Heart left ventricle (tissue), 13 donors: ENCODE measurements around the gene ALPL.

Experiments used
- POLR2A ChIP-seq, 2 donors: fragments of 450-650 bp; IDR thresholded peaks; one replicate each; pipeline ENCODE4 v1.6.1; 2017; ENCODE audit warnings: antibody characterized with exemption in 2 of 2, mild to moderate bottlenecking in 2 of 2, moderate library complexity in 2 of 2
- TF ChIP-seq, protein P1 (sequence below), 12 donors: fragments of 200-600 bp; sonication (generic) in 4 of 12; IDR thresholded peaks; one replicate each; pipeline versions ENCODE4 v1.5.0 to v1.8.0; 2018 to 2022; ENCODE audit warnings: antibody characterized with exemption in 12 of 12, mild to moderate bottlenecking in 5 of 12
- donor health status: ischemic (EF 13 %, LVEDD 7.1; RV severe dilation, severe dysfunction).
- donor health status: DM: no; HTN: yes; CAD: no.
- donor health status: DM: no; HTN: no; CAD: no.
- donor health status: ischemic (EF 25% LVEDD 6.9; RV normal size, moderate dysfunction).
- donor health status: ischemic (EF 25% LVEDD 5.7; RV mildly dilated, moderate dysfunction).
- donor health status: ischemic (EF 35%, LVEDD 5.7; RV mildly dilated, moderate dysfunction).
- donor health status: nonischemic (EF 11% LVEDD 7.7; RV severe dilation, severe dysfunction).
- donor health status: DM: yes; HTN: yes; CAD: no.
- donor health status: PGD.
- donor health status: ischemic (EF 29% LVEDD 5.4; RV normal size, mild dysfunction).
- donor health status: nonischemic (EF 23%, LVEDD 6.1; RV moderate dilation, normal function).

GRCh38 chr1:21587602-21587953 lies 78.4 kb downstream of the ALPL start:
- TF ChIP-seq, protein P1, sequence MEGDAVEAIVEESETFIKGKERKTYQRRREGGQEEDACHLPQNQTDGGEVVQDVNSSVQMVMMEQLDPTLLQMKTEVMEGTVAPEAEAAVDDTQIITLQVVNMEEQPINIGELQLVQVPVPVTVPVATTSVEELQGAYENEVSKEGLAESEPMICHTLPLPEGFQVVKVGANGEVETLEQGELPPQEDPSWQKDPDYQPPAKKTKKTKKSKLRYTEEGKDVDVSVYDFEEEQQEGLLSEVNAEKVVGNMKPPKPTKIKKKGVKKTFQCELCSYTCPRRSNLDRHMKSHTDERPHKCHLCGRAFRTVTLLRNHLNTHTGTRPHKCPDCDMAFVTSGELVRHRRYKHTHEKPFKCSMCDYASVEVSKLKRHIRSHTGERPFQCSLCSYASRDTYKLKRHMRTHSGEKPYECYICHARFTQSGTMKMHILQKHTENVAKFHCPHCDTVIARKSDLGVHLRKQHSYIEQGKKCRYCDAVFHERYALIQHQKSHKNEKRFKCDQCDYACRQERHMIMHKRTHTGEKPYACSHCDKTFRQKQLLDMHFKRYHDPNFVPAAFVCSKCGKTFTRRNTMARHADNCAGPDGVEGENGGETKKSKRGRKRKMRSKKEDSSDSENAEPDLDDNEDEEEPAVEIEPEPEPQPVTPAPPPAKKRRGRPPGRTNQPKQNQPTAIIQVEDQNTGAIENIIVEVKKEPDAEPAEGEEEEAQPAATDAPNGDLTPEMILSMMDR (IDR thresholded peaks at IDR 0.05) = no peak
- no peak for TF ChIP-seq POLR2A (IDR thresholded peaks at IDR 0.05)
